ENCODE data around the gene CHRNE.
A peak's percentile ranks its signal among the peaks of the same experiment; 100 is the strongest.
"Not testable (repeated sequence)": the region's sequence is repeated elsewhere in the genome, so short reads cannot be mapped to it uniquely, and the experiment has no call there.

Gene CHRNE

DNA sequence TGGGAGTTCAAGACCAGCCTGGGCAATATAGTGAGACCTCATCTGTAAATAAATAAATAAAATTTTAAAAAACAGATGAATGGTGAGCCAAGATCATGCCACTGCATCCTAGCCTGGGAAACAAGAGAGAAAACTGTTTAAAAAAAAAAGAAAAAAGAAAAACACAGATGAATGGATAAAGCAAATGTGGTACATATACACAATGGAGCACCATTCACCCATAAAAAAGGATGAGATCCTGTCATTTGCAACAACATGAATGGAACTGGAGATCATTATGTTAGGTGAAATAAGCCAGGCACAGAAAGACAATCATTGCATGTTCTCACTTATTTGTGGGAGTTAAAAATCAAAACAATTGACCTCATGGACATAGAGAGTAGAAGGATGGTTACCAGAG is 3.7 kb upstream of the CHRNE start:
- DNase-seq (ENCODE audit: low read depth): not testable (repeated sequence)

DNA sequence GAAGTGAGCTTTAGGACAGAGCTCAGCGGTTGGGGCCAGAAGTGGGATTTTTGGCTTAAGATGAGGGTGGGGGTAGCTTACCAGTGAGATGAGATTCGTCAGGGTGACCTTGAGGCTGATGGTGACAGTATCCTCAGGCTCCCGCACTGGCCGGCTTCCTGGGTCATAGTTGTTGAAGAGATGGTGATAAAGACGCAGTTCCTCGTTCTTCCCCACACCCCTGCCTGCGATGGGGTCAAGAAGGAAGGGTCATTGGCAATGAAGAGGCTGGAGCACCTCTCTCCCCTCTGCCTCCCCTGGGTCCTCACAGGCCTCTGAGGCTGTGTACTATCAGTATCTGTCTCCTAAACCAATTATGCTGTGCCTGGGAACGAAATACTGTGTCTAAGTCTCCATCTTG is 358 bp downstream of the CHRNE start:
- no peak for DNase-seq (ENCODE audit: low read depth)

DNA sequence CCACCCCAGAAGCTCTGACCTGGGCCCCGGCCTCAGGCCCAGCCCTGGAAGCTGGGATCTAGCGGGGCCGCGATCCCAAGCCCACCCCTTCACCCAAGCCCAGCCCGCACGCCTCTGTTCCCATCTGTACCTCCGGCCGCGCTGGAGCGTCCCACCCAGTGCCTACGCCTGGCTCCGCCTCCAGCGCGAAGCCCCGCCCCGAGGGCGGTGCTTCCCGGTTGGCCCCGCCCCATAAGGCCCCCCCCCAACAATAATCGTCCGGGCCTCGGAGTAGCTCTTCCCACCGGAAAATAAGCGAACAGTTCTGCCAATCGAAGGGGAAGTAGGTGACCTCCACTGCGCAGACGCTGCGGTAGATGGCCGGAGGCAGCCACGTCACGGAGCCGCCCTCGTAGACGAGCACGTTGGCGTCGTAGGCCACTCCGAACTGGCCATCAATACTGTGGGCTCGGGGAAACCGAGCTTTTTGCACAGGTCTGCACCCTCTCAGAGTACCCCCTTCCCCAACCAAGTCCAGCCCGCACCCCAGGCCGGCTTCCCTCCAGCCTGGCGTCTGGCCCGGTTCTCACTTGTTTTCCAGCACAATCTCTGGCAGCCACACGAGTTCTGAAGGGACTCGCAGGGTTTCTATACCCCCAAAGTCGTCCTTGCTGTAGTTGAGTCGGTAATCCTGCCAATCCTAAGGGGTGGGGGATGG is 1.1 kb downstream of the CHRNE start:
- DNase-seq (ENCODE audit: low read depth): no peak

DNA sequence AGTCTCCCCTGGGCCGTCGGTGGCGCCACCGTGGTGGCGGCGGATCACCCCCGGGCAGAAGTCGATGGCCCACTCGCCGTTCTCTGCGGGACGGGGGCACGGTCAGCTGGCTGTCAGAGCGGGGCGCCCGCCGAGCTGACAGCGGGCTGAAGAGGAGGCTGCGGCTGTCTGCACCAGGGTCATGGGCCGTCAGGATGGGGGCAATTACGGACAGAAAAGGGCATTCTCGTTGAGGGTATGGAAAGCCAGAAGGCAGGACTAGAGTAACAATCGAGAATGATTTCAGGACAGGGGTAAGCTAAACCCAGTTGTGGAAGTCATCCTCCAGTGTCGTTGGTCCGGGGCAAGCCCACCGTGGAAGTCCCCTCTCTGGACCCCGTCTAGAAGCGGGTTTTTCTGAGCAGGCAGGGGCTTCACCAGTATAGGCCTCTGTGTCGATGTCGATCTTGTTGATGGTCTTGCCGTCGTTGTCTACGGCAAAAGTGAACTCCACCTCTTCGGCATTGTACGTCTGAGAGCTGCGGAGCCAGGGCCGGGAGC is 1.7 kb downstream of the CHRNE start:
- no peak for DNase-seq (ENCODE audit: low read depth)

DNA sequence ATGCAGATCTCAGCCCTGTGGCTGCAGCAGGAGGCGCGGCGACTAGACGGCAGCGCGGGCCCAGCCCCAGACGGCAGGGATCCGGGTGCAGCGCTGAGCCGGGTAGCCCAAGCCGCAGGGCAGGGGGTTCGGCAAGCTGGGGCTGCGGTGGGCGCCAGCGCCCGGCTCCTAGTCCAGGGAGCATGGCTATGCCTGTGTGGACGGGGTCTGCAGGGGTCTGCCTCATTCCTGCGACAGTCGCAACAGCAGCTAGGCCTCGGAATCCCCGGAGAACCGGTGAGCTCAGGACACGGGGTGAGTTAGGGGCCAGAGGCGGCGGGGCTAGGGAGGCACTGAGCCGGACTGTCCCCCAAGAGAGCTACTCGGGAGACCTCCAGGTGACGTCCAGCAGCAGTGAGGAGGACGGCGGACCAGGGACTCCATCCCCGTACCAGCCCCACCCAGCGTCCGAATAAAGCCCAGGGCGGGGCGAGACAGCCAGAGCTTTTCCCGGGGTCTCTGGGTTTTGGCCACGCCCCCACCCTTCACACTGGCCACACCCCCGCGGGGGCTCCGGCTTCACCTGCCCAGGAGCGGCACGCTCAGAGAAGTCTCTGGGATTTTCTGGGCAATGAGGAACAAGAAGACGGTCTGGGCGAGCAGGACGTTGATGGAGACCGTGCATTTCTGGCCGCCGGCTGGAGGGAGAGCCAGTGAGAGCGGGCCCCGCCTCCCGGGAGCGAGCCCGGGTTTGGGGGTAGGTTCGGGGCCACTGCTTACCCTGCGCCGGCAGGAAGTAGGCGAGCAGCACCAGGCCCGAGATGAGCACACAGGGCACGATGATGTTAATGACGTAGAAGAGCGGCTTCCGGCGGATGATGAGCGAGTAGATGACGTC is 2.4 kb downstream of the CHRNE start:
- DNase-seq (ENCODE audit: low read depth): peak; percentile 29

DNA sequence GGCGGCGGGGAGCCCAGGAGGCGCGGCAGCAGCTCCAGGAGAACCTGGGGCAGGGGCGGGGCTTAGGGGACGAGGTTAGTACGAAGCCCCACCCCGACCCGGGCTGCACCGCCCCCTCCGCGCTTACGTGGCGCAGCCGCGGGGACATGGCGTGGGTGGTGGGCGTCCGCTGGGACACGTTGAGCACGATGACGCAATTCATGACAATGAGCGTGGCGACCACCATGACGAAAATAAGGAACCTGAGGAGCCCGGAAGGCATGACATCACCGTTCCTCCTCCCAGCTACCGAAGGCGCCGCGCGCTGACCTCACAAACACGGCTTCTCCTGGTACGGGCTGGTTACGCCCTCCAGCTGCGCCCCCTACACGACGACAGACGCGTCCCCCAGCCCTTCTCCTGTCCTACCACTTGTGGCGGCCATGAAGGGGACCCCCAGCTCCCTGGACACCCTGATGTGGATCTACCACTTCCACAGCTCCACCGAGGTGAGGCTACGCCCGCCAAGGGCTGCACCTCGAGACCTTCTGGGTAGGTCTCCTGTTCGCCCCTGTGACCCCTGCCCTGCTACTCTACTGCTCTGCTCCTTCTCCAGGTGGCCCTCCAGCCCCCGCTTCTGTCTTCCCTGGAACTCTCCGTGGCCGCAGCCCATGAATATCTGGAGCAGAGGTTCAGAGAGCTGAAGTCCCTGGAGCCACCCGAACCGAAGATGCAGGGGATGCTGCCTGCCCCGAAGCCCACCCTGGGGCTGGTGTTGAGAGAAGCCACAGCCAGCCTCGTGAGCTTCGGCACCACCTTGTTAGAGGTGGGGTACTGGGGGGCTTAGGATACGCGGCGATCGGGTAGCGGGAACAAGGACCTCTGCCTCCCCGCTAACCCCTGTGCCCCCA is 3.3 kb downstream of the CHRNE start, which contains the start of gene C17orf107:
Gene C17orf107 (plus strand): TSS at position 196 of the 890 bp plus-strand sequence. CDS start 227 bp downstream, at position 423.
- DNase-seq (ENCODE audit: low read depth): peak; percentile 93

DNA sequence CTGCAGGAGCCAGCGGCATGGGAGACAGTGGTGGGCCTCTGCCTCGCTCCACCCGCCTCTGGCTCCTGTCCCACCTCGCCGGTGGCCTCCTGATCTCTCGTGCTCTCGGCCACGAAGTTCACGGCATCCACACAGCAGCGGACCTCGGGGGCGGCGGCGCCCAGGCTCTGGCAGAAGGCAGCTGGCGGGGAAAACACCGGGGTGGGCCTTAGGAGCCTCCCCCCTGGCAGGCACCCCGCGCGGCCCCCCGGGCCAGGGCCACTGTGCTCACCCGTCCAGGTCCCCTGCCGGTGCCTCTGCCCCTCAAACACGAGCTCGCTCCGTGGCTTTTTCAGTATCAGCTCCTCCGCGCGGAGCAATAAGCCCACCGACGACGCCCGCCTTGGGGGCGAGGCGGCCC is 4.0 kb downstream of the CHRNE start:
- no peak for DNase-seq (ENCODE audit: low read depth)

DNA sequence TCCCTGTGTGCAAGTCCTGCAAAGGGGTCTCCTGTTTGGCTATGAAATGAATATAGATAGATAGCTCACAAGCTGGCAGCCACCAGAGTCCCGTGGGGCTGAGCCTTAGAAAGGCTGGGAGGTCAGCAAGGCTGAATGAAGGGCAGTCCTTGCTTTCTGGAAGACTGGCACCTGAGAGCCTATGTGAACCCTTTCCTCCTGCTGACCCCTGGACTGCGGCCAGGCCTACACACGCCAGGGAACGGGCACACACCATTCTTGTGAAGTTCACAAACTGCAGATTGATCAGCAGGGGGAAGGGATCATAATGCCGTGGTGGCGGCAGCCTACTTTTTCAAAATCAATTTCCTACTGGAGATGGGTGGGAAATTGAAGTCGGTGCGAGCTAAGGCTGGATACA is 4.5 kb downstream of the CHRNE start:
- no peak for DNase-seq (ENCODE audit: low read depth)

DNA sequence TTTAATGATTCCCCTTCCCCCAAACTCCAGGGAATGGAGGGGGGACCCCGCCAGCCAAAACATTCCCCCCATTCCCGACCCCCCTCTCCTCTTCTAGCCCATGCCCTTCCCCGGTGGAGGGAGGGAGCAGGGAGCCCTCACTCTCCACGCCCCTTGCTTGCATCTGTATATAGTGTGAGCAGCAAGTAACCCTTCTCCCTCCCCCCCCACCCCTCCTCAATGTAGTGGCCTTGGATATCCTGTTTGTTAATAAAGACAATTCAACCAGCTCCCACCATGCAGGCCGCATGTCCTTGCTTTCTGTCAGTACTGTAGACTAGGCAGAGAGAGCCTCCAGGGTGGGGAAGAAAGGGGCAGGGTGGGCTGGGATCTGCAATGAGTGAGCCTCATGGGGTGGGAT is 5.1 kb downstream of the CHRNE start:
- no peak for DNase-seq (ENCODE audit: low read depth)

DNA sequence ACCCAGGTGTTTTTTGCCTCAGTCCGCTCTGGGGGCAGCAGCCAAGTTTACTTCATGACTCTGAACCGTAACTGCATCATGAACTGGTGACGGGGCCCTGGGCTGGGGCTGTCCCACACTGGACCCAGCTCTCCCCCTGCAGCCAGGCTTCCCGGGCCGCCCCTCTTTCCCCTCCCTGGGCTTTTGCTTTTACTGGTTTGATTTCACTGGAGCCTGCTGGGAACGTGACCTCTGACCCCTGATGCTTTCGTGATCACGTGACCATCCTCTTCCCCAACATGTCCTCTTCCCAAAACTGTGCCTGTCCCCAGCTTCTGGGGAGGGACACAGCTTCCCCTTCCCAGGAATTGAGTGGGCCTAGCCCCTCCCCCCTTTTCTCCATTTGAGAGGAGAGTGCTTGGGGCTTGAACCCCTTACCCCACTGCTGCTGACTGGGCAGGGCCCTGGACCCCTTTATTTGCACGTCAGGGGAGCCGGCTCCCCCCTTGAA is 5.7 kb downstream of the CHRNE start:
- DNase-seq (ENCODE audit: low read depth): no peak

DNA sequence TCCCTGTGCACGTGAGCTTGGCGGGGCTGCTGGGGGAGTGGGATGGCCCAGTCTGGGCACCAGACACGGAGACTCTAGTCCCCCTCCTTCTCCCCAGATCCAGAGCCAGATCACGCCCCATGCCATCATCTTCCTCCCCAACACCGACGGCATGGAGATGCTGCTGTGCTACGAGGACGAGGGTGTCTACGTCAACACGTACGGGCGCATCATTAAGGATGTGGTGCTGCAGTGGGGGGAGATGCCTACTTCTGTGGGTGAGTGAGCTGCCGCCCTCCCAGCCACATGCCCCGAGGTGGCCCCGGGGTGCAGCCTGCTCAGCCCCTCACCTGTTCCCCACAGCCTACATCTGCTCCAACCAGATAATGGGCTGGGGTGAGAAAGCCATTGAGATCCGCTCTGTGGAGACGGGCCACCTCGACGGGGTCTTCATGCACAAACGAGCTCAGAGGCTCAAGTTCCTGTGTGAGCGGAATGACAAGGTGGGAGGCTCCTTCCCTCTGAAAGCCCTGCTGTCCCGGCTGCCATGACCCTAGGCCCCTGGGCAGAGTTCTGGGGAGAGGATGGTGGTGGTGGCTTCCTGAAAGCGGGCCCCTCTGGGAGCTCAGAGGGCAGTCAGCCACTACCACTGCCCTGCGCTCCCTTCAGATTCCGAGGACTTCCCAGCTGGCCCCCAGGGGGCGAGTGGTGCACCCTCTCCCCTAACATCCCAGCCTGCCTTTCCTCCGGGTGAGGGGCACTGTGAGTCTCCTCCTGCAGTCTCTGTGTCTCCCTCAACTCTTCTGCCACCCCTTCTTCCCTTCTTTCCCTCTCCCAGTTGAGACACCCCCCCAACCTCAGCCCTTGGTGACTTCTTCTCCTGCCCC is 6.3 kb downstream of the CHRNE start:
- DNase-seq (ENCODE audit: low read depth): no peak

DNA sequence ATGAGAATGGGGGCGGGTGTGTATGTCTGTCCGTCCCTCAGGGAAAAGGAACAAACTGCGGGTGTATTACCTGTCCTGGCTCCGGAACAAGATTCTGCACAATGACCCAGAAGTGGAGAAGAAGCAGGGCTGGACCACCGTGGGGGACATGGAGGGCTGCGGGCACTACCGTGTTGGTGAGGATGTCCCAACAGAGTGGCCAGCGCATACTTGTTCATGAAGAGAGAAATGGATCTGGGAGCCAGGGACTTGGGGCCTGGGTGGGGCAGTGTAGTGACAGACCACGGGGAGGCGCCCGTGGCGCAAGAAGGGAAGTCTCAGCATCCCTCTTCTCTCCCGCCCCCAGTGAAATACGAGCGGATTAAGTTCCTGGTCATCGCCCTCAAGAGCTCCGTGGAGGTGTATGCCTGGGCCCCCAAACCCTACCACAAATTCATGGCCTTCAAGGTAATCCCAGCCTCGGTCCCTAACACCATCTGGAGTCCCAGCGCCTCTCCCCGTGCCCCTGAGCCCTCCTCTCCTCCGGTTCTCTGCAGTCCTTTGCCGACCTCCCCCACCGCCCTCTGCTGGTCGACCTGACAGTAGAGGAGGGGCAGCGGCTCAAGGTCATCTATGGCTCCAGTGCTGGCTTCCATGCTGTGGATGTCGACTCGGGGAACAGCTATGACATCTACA is 7.1 kb downstream of the CHRNE start:
- no peak for DNase-seq (ENCODE audit: low read depth)

DNA sequence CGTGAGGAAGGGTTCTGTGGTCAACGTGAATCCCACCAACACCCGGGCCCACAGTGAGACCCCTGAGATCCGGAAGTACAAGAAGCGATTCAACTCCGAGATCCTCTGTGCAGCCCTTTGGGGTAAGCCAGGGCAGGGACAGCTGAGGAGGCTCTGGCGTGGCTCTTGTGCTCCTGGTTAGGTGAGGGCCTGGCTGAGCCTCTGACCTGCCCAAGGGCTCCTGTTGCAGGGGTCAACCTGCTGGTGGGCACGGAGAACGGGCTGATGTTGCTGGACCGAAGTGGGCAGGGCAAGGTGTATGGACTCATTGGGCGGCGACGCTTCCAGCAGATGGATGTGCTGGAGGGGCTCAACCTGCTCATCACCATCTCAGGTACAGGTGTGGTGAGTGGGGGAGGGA is 7.8 kb downstream of the CHRNE start:
- no peak for DNase-seq (ENCODE audit: low read depth)

DNA sequence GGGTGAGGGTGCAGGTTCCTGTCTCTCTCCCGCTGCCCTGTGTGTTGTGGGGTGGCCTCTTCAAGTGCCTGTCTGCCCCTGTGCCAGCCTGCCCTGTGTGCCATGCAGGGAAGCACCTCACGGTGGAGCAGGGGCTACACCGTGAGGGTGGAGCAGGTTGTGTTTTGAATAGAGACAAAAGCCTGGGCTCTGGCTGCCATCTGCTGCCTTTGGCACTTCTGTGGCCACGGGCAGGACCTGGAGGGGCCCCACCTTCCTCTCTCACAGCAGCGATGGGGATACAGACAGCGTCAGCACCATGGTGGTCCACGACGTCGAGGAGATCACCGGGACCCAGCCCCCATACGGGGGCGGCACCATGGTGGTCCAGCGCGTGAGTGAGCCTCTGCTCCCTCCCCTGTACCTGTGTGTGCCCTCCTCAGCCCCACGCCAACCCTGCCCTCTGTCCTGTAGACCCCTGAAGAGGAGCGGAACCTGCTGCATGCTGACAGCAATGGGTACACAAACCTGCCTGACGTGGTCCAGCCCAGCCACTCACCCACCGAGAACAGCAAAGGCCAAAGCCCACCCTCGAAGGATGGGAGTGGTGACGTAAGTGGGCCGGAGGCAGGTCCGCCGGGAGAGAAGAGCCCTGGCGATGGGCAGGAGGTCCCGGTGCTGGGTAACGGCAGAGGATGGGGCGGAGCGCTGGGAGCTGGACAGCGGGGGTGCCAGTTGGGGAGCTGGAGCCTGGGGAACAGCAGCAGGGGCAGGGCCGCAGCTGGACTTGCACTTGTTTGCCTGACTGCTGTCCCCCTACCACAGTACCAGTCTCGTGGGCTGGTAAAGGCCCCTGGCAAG is 9.0 kb downstream of the CHRNE start:
- DNase-seq (ENCODE audit: low read depth): no peak

DNA sequence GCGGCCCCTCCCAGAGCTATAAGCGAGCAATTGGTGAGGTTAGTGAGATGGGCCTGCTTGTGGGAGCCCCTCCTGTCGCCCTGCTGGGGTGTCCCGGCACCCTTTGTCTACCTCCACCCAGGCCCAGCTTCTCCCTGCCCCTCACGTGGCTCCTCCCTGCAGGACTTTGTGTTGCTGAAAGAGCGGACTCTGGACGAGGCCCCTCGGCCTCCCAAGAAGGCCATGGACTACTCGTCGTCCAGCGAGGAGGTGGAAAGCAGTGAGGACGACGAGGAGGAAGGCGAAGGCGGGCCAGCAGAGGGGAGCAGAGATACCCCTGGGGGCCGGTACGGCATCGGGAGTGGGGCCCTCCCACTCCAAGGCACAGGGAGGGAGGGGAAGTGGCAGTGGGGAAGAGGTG is 9.6 kb downstream of the CHRNE start:
- DNase-seq (ENCODE audit: low read depth): no peak

DNA sequence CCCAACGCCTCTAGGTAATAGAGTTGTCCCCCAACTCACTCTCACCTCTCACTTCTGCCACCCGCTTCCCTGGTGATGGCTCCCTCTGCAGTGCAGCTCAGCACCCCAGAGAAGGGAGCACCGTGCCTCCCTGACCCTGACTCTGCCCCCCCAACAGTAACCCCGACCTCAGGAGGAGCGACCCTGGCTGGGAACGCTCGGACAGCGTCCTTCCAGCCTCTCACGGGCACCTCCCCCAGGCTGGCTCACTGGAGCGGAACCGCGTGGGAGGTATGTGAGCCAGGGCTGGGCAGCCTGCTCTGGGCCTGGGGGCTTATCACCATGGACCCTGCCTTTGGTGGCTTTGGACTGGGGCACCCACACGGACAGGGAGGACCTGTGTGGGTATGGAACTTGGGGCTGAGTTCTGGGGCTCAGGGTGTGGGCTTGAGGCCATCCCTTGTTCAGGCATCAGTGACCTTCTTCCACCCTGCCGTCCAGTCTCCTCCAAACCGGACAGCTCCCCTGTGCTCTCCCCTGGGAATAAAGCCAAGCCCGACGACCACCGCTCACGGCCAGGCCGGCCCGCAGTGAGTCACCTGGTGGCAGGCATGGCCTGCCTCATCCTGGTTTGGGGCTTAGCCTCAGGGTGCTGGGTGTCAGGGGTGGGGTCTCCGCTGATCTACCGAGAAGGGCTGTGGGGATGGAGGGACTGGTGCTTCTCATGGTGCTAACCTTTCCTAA is 10.2 kb downstream of the CHRNE start:
- DNase-seq (ENCODE audit: low read depth): no peak

DNA sequence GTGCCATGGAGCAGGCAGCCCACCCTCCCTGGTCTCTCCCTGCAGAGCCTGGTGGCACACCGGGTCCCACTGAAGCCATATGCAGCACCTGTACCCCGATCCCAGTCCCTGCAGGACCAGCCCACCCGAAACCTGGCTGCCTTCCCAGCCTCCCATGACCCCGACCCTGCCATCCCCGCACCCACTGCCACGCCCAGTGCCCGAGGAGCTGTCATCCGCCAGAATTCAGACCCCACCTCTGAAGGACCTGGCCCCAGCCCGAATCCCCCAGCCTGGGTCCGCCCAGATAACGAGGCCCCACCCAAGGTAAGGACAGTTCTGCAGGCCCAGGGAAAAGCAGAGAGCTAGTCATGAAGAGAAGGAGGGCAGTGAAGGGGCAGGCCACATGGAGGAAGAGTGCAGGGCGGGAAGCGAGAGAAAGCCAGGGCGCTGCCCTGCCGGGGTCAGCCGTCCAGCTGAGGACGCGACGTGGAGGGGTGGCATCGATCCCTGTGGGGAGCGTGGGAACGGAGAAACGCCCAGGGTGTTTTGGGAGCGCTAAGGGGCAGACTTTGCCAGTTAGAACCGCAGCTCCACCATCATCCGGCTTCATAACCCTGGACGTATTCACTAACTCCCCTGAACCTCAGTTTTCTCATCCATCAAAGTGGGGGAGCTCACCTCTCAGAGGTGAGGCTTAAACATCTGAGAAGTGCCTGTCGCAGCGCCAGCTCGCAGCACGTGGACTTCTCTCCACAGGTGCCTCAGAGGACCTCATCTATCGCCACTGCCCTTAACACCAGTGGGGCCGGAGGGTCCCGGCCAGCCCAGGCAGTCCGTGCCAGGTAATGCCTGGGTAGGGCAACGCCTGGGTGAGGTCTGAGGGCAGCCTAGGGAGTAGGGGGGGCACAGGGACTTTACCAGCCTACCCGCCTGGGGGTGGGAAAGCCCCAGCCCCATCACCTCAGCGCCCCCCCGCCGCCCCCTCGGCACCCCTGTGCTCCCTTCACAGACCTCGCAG is 11.2 kb downstream of the CHRNE start:
- no peak for DNase-seq (ENCODE audit: low read depth)

Data from activated gamma-delta T cell treated with anti-CD3 and anti-CD28 coated beads, Interleukin-2, amount 50 U/mL, for 16 hours (primary cell).